OCI-M2 (cell line): Measurements from ENCODE around the gene INTS12.
"Not testable (repeated sequence)": the region's sequence is repeated elsewhere in the genome, so short reads cannot be mapped to it uniquely, and the experiment has no call there.

Source experiments
- DNase-seq: peaks from one replicate; lab custom pipeline; 2025; ENCODE audit not compliant: unreplicated experiment; lab: John Stamatoyannopoulos, UW

INTS12 gene

DNA sequence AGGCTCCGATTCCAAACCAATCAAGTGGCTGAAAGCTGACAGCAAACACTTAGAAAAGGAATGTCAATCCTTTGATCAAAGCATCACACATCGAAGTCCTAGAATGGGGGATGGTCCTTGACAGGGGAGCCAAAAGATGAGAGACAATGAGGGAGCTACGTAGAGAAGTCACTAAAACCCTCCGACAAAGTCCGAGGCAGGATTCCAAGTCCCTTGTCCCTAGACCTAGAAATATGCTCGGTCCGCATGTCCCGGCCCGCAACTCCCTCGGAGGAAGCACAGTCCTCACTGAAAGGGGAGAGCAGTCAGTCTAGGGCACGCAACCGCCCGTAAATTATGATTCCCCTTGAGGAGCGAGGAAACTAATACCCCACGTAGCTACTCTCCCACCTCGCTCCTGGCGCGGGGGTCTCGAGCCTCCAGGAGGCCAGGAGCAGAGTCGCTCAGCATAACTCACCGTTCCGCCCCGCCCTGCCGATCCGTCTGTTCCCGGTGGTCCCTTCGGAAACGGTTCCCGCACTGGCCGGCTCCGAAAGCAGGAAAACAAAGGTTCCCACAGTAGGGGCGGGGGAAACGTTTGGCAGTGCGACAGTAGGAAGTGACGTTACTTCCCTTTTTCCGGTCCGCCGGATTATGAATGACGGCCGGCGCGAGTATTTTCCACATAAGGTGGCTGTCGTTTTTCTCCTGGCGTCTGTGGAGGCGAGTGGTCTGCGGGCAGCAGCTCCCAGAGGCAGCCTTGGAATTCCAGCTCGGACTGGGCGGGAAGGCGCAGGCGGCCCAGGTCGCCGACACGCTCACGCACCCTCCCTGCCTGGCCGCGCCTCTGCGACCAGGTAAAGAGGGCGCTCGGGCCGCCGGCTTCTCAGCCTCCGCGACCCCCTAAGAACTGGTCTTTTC, at the start of gene INTS12, which contains the start of gene GSTCD:
INTS12 (minus strand) TSS at position 509 of the 900 bp plus-strand sequence. CDS start 8,684 bp downstream, outside the sequence.
GSTCD (plus strand) TSS at position 604 of the 900 bp plus-strand sequence. CDS start 8,830 bp downstream, outside the sequence.
- peak; percentile 14 for DNase-seq

GRCh38 chr4:105755375-105755774, 46.9 kb upstream of the INTS12 start:
- no peak for DNase-seq

DNA sequence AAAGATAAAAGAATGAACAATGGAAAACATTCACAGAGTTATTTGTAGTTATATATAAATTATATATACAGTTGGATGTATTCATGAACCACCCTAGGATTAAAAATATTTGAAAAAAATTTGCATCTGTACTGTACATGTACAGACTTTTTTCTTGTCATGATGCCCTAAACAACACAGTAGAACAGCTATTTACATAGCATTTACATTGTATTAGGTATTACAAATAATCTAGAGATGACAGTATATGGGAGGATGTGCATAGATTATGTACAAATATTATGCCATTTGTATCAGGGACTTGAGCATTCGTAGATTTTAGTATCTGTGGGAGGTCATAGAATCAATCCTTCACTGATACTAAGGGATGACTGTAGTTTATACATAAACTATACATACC, 44.9 kb upstream of the INTS12 start:
- no peak for DNase-seq

DNA sequence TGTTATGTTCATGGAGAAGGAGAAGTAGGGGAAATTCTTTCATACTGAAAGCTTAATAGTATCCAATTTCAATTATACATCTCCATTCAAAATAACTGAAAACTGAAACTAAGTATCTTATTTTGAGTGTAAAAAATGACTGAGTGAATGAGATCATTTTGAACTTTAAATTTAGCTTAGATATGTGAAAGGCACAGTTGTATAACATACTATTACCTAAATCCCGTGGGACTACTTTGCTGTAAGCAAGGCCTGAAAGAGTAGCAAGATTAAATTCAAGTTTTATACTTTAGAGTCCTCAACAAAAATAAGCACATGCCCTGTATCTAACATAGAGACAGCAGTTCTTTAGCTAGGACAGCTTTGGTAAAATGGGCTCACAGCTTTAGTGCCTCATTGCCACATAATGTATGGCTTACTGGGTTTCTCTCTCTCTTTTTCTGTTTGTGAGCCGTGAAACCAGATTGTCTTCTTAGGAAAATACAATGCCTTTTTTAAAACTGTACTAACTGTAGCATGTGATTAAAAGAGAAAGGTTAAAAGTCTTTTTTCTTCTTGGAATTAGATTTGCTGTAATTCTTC, 43.3 kb upstream of the INTS12 start:
- DNase-seq: no peak

GRCh38 chr4:105748222-105748621, 39.7 kb upstream of the INTS12 start:
- no peak for DNase-seq

DNA sequence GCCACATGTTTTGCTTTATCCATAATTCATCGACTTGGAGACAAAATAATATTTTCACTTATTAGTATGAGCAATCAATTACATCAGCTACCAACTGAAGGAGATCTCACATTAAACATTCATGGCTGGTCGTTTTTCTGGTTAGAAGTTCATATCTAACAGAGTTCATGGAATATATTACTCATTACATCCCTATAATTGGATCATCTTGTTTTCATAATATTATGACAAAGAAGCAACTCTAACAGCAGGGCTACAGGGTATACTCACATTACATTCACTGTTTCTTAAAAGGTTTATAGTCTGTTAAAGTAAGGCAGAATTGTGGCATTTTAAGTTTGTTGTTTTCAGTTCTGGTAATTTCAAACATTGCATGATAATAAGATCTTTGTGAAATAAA, 33.1 kb upstream of the INTS12 start:
- no peak for DNase-seq

GRCh38 chr4:105735217-105735616, 26.7 kb upstream of the INTS12 start:
- DNase-seq: not testable (repeated sequence)

DNA sequence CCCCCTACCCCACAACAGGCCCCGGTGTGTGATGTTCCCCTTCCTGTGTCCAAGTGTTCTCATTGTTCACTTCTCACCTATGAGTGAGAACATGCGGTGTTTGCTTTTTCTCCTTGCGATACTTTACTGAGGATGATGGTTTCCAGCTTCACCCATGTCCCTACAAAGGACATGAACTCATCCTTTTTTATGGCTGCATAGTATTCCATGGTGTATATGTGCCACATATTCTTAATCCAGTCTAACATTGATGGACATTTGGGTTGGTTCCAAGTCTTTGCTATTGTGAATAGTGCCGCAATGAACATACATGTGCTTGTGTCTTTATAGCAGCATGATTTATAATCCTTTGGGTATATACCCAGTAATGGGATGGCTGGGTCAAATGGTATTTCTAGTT, 21.4 kb upstream of the INTS12 start:
- not testable (repeated sequence) for DNase-seq

- no peak for DNase-seq
Measured at GRCh38 chr4:105725623-105726022, 17.1 kb upstream of the INTS12 start.

DNA sequence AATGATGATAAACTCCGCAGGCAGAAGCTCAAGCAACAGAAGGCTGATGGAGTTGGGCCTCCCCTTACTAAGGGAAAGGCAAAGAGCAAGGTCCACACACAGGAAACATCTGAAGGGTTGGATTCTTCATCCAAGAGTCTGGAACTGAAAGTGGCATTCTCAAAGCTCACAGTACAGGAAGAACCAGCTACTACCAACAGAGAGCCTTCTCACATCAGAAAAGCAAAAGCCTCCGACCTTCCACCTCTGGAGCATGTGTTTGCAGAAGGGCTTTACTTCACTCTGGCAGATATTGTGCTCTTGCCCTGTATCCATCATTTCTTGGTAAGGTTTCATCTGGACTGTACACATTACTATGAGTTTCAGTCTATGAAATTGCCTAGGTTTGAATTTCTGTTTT, 10.7 kb upstream of the INTS12 start:
- DNase-seq: no peak

DNA sequence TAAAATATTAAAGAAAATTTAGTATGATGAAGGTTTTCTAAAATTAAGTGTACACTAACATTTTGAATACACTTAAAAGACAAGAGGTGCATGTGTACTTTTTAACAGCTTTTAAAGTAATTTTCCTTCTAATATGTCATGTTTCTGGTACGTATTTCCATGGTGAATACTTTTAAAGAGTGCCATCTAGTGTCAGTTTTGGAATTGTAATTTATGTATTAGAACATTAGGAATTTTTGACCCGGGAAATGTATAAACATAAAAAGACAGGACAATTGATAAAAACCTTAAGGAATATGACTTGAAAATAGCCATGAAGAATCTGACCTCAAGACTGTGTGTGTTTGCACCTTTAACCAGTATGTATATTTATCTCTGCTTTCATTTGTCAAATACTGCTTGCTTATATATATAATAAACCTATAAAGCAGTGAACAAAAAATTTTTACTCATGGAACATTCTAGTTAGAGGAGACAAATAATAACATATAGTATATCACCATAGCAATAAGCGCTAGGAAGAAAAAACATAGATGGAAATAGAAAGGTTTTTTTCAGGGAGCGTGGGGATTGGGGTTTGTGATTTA, 7.3 kb upstream of the INTS12 start:
- DNase-seq: no peak

DNA sequence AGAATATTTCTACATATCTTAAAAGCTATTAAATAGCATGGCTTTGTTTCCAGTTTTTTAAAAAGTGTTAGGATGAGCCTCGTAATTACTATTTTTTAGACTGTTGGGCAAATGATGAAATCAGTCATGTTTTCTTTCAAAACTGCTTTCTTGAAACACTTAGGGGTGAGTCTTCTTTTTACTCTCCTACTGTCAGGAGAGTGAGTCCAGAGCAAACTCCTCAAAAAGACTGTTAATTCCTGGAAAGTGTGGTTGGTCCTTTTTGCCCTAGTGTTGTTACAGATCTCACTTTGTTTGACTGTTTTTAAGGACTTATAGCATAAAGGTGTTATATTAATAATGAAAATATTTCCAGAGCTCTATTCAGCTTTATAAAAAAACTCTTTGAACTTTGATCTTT, 6.4 kb upstream of the INTS12 start:
- DNase-seq: no peak

GRCh38 chr4:105714071-105714521, 5.6 kb upstream of the INTS12 start:
- DNase-seq: no peak

DNA sequence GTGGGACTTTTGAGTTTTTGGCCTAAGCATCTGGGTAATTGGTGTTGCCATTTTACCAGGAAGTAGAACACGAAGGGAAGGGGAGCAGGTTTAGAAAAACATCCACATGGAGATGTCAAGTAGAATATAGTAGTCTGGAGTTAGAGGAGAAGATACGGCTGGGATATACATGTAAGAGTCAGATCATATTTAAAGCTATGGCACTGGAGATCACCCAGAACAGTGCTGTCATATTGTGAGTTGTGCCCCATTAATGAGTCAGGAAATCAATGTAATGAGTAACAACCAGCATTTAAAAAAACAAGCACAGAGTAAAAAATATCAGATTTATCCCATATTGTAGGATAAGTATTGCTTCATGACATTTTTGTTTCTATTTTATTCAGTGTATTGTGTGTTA, 4.3 kb upstream of the INTS12 start:
- DNase-seq: no peak

DNA sequence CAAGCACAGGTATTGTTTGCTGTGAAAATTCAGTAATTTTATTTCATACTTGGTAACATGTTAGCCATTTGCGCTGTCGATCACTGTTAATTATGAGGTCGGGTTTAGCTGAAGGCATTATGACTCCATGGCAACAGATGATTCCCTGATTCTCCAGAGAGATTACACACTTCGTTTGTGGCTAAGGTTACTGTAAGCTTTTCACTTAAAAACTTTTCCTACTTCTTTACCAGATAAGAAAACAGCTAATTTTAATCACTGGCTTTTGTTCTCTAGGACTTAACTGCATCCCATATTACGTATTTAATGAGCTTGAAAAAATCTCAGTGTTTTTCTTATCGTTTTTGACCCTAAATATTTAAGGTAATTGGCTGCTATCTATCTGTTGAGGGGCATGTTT, 2.2 kb upstream of the INTS12 start:
- DNase-seq: no peak

DNA sequence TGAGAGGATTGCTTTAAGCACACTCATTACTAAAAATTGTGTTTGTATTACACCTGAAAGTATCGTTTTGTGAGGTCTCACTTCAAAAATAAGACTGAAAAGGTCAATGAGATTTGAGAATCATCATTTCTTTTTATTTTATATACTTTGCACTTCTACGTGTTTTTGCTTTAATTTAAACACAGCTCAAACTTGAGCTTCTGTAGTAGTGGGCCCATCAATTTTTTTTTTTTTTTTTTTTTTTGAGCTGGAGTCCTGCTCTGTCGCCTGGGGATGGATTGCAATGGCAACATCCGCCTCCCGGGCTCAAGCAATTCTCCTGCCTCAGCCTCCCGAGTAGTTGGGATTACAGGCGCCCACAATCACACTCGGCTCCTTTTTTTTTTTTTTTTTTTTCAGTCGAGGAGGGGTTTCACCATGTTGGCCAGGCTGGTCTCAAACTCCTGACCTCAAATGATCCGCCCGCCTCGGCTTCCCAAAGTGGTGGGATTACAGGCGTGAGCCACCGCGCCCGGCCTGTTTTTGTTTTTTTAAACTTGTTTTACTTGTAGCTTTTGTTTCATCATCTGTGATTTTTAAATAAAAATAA, 1.6 kb upstream of the INTS12 start:
- DNase-seq: no peak

GRCh38 chr4:105709081-105709450, 577 bp upstream of the INTS12 start:
- no peak for DNase-seq

- DNase-seq: no peak
Measured at GRCh38 chr4:105707782-105708180, 708 bp downstream of the INTS12 start.

- no peak for DNase-seq
Measured at GRCh38 chr4:105698607-105699006, 9.9 kb downstream of the INTS12 start.

DNA sequence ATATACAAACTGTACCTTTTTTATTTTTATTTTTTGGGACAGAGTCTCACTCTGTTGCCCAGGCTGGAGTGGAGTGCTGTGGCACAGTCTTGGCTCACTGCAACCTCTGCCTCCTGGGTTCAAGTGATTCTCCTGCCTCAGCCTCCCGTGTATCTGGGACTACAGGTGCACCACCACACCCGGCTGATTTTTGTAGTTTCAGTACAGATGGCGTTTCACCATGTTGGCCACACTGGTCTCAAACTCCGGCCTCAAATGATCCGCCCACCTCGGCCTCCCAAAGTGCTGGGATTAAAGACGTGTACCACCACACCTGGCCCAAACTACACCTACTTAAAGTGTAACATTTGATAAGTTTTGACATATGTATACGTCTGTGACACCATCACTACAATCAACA, 12.7 kb downstream of the INTS12 start:
- DNase-seq: not testable (repeated sequence)

GRCh38 chr4:105694812-105695211, 13.7 kb downstream of the INTS12 start:
- DNase-seq: not testable (repeated sequence)

- no peak for DNase-seq
Measured at GRCh38 chr4:105686571-105686970, 21.9 kb downstream of the INTS12 start.
